A673 (cell line): ENCODE measurements around the gene STAB1. TPM values are rescaled to one million over a fixed set of nuclear protein-coding genes. Genes with fewer than 3 reads are reported as not detected.
A peak's percentile ranks its signal among the peaks of the same experiment; 100 is the strongest.

ENCODE experiments used
- BruUV-seq: library from RNA; stranded (reverse); fragments of 400-500 nt; replicated peaks from 2 replicates; lab custom pipeline; 2021; lab: Mats Ljungman, UMichigan
- CTCF ChIA-PET: fragments of 300-600 bp; sonication (Branson Sonifier 250); formaldehyde crosslinking; loops from one replicate; lab custom pipeline; 2022; ENCODE audit warnings: antibody characterized with exemption; lab: Charles Lee
- POLR2A ChIA-PET: fragments of 300-600 bp; sonication (Branson Sonifier 250); formaldehyde crosslinking; loops from one replicate; lab custom pipeline; 2022; ENCODE audit warnings: antibody characterized with exemption; ENCODE audit not compliant: low non-redundant PET; lab: Charles Lee
- DNase-seq: peaks from one replicate; pipeline ENCODE4 v3.0.0-alpha.2; 2015; ENCODE audit warnings: low spot score
- H3K27ac ChIP-seq: fragments of 200-600 bp; sonication (generic); 2 replicates; pipeline ENCODE4 v1.5.1; 2016; ENCODE audit warnings: mixed run types, low read depth, mild to moderate bottlenecking, mixed read lengths, antibody characterized with exemption, low read length; ENCODE audit not compliant: poor library complexity, severe bottlenecking
- H3K27me3 ChIP-seq: fragments of 200-600 bp; sonication (generic); replicated peaks from 2 replicates; pipeline ENCODE4 v1.6.1; 2017; ENCODE audit warnings: mixed run types, low read depth, mild to moderate bottlenecking, mixed read lengths, antibody characterized with exemption, low read length; ENCODE audit not compliant: insufficient read depth, poor library complexity
- H3K36me3 ChIP-seq: fragments of 200-600 bp; sonication (generic); 2 replicates; pipeline ENCODE4 v1.6.1; 2016; ENCODE audit warnings: mixed run types, mild to moderate bottlenecking, mixed read lengths, antibody characterized with exemption, low read length; ENCODE audit not compliant: insufficient read depth, poor library complexity, severe bottlenecking
- H3K4me1 ChIP-seq: fragments of 200-600 bp; sonication (generic); 2 replicates; pipeline ENCODE4 v1.6.1; 2017; ENCODE audit warnings: mixed run types, mild to moderate bottlenecking, mixed read lengths, antibody characterized with exemption, low read length; ENCODE audit not compliant: insufficient read depth, poor library complexity, severe bottlenecking
- H3K4me3 ChIP-seq: fragments of 200-600 bp; sonication (generic); 2 replicates; pipeline ENCODE4 v1.5.1; 2016; ENCODE audit warnings: low read depth, mixed run types, mild to moderate bottlenecking, mixed read lengths, low read length; ENCODE audit not compliant: poor library complexity, severe bottlenecking
- H3K9me3 ChIP-seq: fragments of 200-600 bp; sonication (generic); 2 replicates; pipeline ENCODE4 v1.6.1; 2016; ENCODE audit warnings: mixed run types, low read depth, mild to moderate bottlenecking, mixed read lengths, antibody characterized with exemption, low read length; ENCODE audit not compliant: poor library complexity, severe bottlenecking
- EZH2 ChIP-seq: fragments of 200-600 bp; sonication (generic); IDR thresholded peaks from 2 replicates; pipeline ENCODE4 v1.6.1; 2017; ENCODE audit warnings: borderline replicate concordance, low read depth, mild to moderate bottlenecking, mixed read lengths, antibody characterized with exemption, low read length; ENCODE audit not compliant: poor library complexity, severe bottlenecking
- intact Hi-C: fragments of 100-400 bp; cut with micrococcal nuclease; formaldehyde crosslinking; loops from one replicate; pipeline ENCODE4 v1.10.0; 2022; ENCODE audit not compliant: unreplicated experiment
- total RNA-seq: library from RNA; stranded (reverse); gene quantifications from 2 replicates; pipeline ENCODE4 v1.2.3, GENCODE V29; 2021
- TF ChIP-seq, protein P1 (sequence below): fragments of 300-800, 200-600 bp; sonication (generic); conservative IDR thresholded peaks from 2 replicates; pipeline ENCODE4 v1.5.1; 2017; ENCODE audit warnings: low read depth, mild to moderate bottlenecking, antibody characterized with exemption, low read length, moderate library complexity, mixed read lengths

The STAB1 gene
- total RNA-seq, 1 experiment from 2014 or later, result 0.41 TPM

DNA sequence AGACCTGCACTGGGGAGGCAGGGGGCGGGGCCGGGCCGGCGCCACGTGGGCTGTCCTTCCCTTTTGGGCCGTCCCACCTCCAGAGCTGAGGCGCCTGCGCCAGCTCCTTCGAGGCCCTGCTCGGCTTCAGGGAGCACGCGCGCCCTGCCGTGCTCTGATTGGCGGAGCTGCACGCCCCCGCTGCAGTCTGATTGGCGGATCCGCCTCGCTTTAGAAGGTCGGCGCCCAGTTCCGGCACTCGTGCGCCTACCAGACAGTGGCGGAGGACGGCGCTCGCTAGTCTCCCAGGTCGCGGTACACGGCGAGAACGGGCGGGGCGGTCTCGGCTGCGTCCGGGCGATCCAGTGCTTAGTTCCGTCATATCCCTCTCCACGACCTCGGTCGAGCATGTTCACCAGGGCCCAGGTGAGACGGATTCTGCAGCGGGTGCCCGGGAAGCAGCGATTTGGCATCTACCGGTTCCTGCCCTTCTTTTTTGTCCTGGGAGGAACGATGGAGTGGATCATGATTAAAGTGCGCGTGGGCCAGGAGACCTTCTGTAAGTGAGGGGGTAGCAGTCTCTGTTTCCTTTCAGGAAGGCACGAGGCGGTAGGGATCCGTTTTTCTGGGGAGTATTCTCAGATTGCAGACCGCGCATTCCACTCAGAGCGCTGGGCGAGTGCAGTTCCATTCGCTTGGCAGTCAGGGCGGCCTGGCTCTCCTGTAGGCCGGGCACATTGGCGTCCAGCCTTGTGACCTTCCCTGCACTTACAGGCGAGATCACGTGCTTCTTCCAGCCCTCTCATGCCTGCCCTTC, 41.4 kb downstream of the STAB1 start, which contains the start of gene UQCC5:
Gene UQCC5 (plus strand): TSS at position 237 of the 796 bp plus-strand sequence. CDS start 151 bp downstream, at position 388.
- Histone ChIP-seq H3K9me3 (no peaks in the 10 kb centered on the region), H3K27ac (peak within 1 kb of the TSS; percentile 79), H3K4me3 (peak within 1 kb of the TSS; percentile 78), H3K27me3 (no peaks in the 10 kb centered on the region), H3K36me3 (peaks cover 2% of the 10 kb centered on the region), H3K4me1 (no peaks in the 10 kb centered on the region)
- TF ChIP-seq, protein P1, sequence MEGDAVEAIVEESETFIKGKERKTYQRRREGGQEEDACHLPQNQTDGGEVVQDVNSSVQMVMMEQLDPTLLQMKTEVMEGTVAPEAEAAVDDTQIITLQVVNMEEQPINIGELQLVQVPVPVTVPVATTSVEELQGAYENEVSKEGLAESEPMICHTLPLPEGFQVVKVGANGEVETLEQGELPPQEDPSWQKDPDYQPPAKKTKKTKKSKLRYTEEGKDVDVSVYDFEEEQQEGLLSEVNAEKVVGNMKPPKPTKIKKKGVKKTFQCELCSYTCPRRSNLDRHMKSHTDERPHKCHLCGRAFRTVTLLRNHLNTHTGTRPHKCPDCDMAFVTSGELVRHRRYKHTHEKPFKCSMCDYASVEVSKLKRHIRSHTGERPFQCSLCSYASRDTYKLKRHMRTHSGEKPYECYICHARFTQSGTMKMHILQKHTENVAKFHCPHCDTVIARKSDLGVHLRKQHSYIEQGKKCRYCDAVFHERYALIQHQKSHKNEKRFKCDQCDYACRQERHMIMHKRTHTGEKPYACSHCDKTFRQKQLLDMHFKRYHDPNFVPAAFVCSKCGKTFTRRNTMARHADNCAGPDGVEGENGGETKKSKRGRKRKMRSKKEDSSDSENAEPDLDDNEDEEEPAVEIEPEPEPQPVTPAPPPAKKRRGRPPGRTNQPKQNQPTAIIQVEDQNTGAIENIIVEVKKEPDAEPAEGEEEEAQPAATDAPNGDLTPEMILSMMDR, result no peak
- no peak for TF ChIP-seq EZH2
- intact Hi-C loops, result no loop called here
- BruUV-seq, result no TSS peak
- peak; percentile 96 for DNase-seq
- CTCF ChIA-PET, result interaction anchor here (0.6 kb wide), 1 partner anchor 39 kb away, joined by 5 read pairs; no protein-coding TSS in a partner anchor
- POLR2A ChIA-PET, result interaction anchor here (0.5 kb wide), 1 partner anchor 195 kb away, joined by 10 read pairs; no protein-coding TSS in a partner anchor

DNA sequence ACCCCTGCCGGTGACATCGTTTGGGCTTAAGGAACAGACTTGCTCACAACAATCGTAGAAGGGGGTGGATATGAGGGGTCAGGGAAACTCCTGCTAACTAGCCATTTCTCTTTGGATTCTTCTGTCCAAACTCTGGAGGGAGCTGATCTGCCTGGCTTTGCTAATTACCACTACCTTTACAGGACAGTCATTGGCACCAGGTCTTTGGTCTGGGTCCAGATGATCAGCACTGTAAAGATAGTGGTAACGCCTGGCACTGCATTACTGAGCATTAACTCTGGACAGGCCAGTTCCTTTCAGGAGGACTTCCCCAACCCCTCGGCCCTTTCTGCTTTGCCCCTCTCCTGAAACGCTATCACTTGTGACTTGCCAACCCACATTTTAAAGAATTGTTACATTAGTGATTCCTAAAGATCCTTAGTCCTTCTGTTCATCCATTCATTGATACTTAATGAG, 42.1 kb downstream of the STAB1 start:
- no peaks in the 10 kb centered on the region for H3K9me3 ChIP-seq
- H3K27me3 ChIP-seq, result no peaks in the 10 kb centered on the region
- DNase-seq, result no peak
- H3K36me3 ChIP-seq, result peaks cover 3% of the 10 kb centered on the region
- intact Hi-C loops, result no loop called here
- peak overlapping the region; percentile 78 for H3K4me3 ChIP-seq
- TSS peak; percentile 57 for BruUV-seq
- ChIA-PET CTCF (no interaction called here), POLR2A (no interaction called here)
- no peak for TF ChIP-seq EZH2
- TF ChIP-seq, protein P1, result no peak
- H3K27ac ChIP-seq, result peak overlapping the region; percentile 79
- H3K4me1 ChIP-seq, result no peaks in the 10 kb centered on the region

GRCh38 chr3:52537726-52538421, 42.7 kb downstream of the STAB1 start:
- intact Hi-C loops, result no loop called here
- ChIA-PET CTCF (no interaction called here), POLR2A (no interaction called here)
- no peaks in the 10 kb centered on the region for H3K27me3 ChIP-seq
- peaks cover 3% of the 10 kb centered on the region for H3K36me3 ChIP-seq
- BruUV-seq, result no TSS peak
- no peak for DNase-seq
- H3K4me1 ChIP-seq, result no peaks in the 10 kb centered on the region
- no peaks in the 10 kb centered on the region for H3K9me3 ChIP-seq
- no peak for TF ChIP-seq EZH2
- TF ChIP-seq, protein P1, result no peak
- H3K4me3 ChIP-seq, result peak overlapping the region; percentile 78
- no peak overlapping the region for H3K27ac ChIP-seq
